Uterus (tissue), 2 donors: Measurements from ENCODE around the gene BBS5.

ENCODE experiments used
- POLR2A ChIP-seq, 2 donors: fragments of 450-650 bp; IDR thresholded peaks; one replicate each; pipeline ENCODE4 v1.6.1; 2016; ENCODE audit warnings: antibody characterized with exemption in 2 of 2, mild to moderate bottlenecking in 1 of 2, moderate library complexity in 1 of 2
- TF ChIP-seq, protein P1 (sequence below), 4 experiments: fragments of 200-600 bp in 2 of 4; fragments of 450-650 bp in 2 of 4; sonication (generic) in 2 of 4; IDR thresholded peaks; one replicate each; pipeline ENCODE4 v1.5.1; 2016 to 2019; ENCODE audit warnings: antibody characterized with exemption in 4 of 4, mild to moderate bottlenecking in 2 of 4, moderate library complexity in 1 of 4

DNA sequence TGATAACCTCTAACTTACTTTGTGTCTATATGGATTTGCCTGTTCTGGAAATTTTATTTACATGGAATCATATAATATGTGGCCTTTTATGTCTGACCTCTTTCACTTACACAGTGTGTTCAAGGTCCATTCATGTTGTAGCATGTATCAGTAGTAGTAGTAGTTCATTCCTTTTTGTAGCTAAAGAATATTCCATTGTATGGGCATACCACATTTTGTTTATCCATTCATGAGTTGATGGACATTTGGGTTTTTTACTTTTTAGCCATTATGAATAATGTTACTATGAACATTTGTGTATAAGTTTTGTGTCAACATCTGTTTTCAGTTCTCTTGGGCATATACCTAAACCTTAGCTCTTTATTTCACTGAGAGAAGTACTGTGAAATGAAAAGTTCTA, 11.5 kb downstream of the BBS5 start:
- TF ChIP-seq, protein P1, sequence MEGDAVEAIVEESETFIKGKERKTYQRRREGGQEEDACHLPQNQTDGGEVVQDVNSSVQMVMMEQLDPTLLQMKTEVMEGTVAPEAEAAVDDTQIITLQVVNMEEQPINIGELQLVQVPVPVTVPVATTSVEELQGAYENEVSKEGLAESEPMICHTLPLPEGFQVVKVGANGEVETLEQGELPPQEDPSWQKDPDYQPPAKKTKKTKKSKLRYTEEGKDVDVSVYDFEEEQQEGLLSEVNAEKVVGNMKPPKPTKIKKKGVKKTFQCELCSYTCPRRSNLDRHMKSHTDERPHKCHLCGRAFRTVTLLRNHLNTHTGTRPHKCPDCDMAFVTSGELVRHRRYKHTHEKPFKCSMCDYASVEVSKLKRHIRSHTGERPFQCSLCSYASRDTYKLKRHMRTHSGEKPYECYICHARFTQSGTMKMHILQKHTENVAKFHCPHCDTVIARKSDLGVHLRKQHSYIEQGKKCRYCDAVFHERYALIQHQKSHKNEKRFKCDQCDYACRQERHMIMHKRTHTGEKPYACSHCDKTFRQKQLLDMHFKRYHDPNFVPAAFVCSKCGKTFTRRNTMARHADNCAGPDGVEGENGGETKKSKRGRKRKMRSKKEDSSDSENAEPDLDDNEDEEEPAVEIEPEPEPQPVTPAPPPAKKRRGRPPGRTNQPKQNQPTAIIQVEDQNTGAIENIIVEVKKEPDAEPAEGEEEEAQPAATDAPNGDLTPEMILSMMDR (IDR thresholded peaks at IDR 0.05) = no peak
- no peak for TF ChIP-seq POLR2A (IDR thresholded peaks at IDR 0.05)
